Suppressor macrophage treated with lipopolysaccharide for 1 hour (primary cell): ENCODE data around the gene NR2C2.

Experiments used
- DNase-seq, 3 donors: peaks; one replicate each; pipeline ENCODE4 v3.0.0-alpha.2; 2020 to 2022

Gene NR2C2

GRCh38 chr3:14921811-14922705, 25.3 kb upstream of the NR2C2 start:
- no peak for DNase-seq

DNA sequence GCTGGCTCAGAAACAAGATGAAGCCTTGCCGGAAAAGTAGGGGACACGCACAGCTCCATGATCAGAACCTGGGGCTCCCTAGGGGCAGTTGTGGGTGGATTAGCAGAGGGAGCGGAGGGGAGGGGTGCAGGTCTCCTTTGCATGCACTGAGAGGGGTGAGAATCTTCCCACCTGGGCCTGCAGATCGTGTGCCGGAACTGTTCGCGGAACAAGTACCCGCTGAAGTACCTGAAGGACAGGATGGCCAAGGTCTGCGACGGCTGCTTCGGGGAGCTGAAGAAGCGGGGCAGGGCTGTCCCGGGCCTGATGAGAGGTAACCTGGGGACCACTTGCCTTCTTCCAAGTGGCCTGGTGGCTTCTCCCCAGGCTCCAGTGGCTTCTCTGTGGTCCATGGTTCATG, 24.5 kb upstream of the NR2C2 start:
- no peak for DNase-seq

GRCh38 chr3:14923476-14923875, 23.9 kb upstream of the NR2C2 start:
- DNase-seq: no peak

DNA sequence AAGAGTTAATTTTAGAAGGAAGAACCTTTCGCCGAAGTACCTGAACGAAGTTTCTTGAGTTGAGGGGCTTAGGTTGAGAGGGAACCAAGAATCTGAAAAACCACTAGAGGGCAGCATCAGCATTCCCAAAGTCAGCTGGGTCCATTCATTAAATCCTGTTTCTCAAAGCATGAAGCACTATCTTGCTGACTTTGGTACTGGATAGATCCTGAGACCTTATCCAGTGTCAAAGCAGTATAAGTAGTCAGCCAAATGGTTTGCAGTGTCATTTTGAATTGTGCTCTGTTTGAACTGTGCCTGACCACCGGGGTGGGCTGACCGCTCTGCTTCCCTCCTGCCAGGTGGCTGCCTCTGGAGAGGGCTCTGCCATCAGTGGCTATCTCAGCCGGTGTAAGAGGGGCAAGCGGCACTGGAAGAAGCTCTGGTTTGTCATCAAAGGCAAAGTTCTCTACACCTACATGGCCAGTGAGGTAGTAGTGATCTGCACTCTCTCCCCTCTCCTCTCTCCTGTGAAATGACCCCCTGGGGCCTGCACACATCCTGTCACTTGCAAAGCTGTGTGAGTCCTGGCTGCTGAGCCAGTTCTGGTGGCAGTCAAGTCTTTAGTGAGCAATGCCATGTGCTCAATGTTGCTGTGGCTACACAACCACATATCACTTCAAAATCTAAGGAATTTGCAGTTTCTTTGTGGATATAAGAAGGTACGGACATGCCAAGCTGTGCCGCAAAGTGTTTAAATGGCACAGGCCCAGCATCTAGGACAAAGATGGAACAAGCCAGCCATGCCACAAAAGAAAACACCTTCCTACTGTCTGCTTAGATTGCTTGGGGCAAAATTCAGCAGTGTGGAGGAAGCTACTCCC, 21.4 kb upstream of the NR2C2 start:
- peak; percentile 69 to 76 (median 73) for DNase-seq

DNA sequence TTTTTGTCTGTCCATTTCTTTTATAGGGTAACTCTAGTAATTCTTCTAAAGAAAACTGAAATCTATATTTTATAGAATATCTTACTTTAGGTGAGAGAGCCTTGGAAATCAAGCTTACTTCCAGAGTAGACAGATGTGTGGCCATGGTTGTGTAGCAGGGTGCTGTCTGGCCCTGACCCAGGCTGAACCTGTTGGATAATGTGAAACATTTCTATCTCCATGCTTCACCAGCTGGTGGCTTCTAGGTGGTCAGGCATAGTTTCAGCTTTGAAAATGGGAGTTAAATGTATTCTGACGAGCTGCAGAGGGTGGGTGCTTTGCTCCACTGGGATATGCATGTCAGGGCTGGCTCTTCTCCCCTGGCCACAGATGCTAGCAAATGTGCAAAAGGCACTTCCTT, 20.8 kb upstream of the NR2C2 start:
- no peak for DNase-seq

- DNase-seq: no peak
Observed at GRCh38 chr3:14927308-14927707, 20.1 kb upstream of the NR2C2 start.

GRCh38 chr3:14929310-14930074, 17.9 kb upstream of the NR2C2 start:
- peak; percentile 18 to 55 (median 52) for DNase-seq

DNA sequence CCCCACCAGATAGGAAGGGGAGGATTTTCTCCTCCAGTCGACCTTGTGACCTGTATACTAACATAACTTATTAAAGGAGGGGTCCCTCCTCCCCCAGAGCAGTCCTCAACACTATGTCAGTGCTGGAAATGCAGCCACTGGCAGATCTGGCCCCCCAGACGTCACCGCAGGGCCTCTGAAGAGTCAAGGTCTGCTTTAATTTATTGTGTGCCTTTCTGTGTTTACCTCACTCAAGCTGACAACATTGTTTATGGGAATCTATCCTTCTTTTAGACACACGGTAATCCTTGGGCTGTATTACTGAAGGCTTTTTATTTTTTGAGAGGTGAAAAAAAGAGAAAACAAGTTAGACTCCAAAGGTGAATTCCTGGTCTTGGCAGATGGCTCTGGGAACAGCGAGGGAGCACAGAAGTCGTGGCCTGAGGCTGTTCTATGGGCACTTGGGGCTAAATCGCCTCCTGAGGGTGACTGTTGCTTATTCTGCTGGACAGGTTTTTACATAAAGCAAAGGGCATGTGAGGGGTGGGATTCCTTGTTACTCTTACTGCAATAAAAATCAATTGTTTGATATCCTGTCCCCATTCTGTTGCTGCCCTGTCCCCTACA, 13.5 kb upstream of the NR2C2 start:
- DNase-seq: no peak

DNA sequence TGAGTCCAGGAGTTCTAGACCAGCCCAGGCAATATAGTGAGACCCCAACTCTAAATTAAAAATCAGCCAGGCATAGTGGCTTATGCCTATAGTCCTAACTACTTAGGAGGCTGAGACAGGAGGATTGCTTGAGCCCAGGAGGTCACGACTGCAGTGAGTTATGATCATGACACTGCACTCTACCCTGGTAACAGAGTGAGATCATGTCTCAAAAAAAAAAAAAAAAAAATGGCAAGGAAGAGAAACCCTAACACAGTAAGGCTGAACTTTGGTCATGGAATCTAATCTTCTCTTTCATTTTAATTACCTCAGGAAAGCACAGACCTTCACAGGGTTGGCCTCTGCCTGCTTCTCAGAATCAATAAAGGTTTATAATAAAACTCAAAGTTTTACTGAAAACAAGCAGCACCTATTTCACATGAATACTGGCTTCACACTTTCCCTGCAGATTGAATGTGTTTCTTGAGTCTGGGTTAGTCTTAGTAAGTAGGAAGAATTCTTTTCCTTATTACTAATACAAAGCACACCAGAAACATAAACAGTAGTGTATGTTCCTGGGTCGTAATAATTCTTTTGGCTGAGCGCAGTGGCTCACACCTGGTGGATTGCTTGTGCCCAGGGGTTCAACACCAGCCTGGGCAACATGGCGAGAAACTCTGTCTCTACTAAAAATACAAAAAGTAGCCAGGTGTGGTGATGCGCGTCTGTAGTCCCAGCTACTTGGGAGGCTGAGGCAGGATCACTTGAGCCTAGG, 11.6 kb upstream of the NR2C2 start:
- DNase-seq: no peak

DNA sequence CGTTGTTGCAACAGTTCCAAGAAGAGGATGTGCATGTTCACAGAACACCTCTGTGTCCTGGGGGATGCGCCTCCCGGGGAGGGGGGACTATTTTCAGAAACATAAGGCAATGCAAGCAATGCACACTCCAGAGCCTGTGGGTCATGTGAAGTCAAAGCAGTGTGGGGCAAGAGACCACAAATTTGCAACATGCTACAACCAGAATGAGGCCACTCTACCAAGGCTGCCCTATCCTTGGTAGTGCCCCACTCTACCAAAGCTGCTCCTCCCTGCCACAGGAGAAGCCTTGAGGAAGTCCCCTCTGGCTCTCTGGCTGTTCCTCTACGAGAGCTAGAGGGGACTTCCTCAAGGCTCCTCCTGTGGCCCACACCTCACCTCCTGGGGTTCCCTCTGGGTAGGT, 8.4 kb upstream of the NR2C2 start:
- DNase-seq: peak in 1 of 3 donors; percentile 18

DNA sequence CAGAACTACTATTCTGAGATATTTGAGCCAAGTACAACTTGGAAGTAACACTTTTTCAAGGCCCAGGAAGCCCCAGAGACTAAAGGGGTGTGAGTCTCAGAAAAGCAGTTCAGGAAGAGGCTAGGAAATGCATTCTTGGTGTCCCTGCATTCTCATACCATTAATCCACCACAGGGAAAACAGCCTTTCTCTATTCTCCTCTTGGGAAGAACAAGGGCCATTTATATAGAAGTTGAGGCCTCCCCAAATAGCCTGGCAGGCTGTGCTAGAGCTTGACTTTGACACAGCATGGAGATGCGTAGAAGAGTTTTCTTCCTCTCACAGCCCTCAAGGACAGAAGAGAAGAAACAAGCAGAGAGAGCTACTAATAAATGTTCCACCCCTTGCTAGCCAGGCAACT, 5.5 kb upstream of the NR2C2 start:
- no peak for DNase-seq

GRCh38 chr3:14943042-14943441, 4.3 kb upstream of the NR2C2 start:
- no peak for DNase-seq

GRCh38 chr3:14946236-14946635, 1.1 kb upstream of the NR2C2 start:
- DNase-seq: peak; percentile 28 to 49 (median 42)

DNA sequence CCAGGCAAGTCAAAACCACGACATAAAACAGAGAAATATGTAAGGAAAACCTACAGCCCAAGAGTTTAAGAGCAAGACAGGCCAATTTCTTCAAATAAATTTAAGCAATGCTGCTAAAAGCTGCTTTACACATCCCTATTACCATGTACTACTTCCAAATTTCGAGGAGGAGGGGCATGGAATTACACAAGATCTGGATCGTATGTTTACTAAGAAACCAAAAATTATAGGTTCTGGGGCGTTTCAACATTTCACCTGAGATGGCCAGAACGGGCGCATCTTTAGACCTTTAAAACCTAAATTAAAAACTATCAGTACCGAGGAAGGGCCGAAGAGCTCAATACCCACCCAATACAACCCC, 664 bp upstream of the NR2C2 start:
- DNase-seq: peak in 1 of 3 donors; percentile 32

- peak; percentile 97 to 99 (median 98) for DNase-seq
Observed at GRCh38 chr3:14947886-14948608, 664 bp downstream of the NR2C2 start.

DNA sequence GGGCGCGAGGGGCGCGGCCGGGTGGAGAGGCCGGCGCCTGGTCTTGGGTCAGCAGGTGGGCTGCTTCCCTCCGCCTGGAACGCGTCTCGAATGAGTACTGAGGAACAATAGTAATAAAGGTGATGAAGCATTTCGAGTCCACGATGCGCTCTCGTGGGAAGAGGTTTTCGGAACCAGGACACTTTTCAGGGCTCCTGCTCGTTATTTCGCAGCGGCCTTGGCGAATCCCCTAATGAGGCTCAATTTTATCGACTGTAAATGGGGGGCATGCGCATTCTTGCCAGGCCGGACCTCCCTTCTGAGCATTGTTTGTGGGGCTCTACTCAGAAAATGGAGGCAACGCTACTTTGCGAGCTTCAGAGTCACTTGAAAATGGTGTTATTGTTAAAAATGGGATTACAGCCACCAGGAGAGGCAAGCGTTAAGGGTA, 1.2 kb downstream of the NR2C2 start:
- DNase-seq: no peak

- DNase-seq: no peak
Observed at GRCh38 chr3:14949126-14949525, 1.7 kb downstream of the NR2C2 start.

GRCh38 chr3:14950274-14950673, 2.9 kb downstream of the NR2C2 start:
- DNase-seq: no peak

DNA sequence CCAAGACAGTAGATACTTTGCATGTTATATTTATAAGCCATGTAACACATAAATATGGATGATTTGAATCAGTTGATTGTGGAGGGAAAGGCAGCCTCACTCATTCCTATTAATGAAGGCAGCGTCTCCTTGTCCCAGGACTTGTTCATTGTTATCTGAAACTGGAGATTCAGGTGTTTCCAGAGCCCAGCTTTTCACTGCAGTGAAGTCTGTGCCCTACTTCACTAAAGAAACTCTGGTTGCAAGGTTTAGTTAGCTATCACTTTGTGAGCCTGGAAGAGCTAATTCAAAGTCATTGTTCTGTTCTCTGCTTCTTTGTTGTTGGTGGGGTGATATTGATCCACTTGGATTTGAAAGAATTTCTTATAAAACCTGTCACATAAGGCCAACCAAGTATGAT, 9.8 kb downstream of the NR2C2 start:
- DNase-seq: no peak

GRCh38 chr3:14957925-14958324, 10.5 kb downstream of the NR2C2 start:
- no peak for DNase-seq

GRCh38 chr3:14959359-14959943, 12.1 kb downstream of the NR2C2 start:
- no peak for DNase-seq
